Measurements from ENCODE around the gene DHX34.
"Not testable (repeated sequence)": the region's sequence is repeated elsewhere in the genome, so short reads cannot be mapped to it uniquely, and the experiment has no call there.

The DHX34 gene

DNA sequence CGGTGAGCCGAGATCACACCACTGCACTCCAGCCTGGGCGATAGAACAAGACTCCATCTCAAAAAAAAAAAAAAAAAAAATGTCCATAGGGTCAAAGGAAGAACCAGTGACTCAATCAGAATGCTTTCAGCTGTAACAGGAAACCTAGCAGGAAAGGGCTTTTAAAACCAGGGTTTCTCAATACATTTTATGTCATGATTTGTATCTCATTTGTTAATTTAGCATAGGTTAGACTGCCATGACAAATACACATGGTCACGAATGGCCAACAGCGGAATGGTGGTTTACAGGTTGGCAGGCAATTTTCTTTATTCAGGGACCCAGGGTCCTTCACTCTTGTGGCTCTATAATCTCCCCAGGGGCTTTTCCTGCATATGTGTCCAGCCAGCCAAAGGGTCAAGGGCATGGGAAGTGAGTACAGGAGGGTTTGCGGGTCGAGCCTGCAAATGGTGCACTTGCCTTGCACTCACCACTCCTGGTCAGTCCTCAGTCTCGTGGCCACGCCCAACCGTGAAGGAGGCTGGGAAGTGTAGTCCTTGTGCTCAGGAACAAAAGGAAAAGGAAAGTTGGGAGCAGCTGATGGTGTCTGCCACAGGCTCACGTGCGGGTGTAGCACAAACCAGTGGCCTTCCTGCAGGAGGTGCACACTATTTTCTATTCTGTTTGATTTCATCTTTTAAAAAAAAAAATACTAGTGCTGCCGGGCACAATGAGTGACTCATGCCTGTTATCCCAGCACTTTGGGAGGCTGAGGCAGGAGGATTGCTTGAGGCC lies 14.8 kb downstream of the DHX34 start:
- DNase-seq (ENCODE audit: low read depth): peak; percentile 70

- DNase-seq (ENCODE audit: low read depth): not testable (repeated sequence)
Observed at GRCh38 chr19:47365455-47365854, 16.3 kb downstream of the DHX34 start.

DNA sequence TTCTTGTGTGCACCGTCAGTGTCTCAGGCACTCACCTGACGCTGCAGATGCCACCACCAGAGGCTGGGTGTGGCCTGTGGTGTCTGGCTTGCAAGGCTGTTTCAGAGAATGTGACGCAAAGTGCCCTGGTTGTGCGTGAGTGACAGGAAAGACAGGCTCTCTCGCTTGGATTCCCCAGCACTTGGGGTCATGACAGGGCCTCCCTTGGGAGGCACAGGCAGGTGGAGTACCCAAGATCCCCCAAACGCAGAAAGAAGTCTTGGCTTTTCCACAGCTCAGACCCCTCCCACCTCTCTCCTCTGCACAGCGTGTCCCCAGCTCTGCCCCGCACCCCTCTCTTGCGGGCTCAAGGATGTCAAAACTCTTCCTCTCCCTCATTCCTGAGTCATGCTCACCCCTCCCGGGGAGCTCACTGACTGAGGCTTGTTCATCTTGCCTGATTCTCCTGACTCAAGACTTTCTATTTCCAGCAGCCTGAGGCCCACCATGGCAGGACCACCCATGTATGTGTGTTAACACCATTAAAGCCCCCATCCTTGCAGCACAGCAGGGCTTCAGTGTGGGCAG lies 21.0 kb downstream of the DHX34 start:
- DNase-seq (ENCODE audit: low read depth): peak; percentile 77

DNA sequence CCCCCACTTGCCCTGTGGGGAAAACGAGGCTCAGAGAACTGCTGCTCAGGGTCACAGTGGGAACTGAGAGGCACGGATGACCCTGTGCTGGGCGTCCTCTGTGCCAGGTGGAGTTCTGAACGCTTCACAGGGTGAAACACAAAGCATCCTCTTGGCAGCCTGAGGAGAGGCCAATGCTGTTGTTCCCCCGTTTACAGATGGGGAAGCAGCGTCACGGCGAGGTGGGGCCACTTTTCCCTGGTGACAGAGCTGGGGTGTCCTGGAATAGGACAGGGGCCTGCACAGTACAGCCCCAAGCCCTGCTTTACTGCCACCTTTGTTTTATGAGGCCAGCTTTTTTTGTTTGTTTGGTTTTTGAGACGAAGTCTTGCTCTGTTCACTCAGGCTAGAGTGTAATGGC lies 22.1 kb downstream of the DHX34 start:
- DNase-seq (ENCODE audit: low read depth): no peak

DNA sequence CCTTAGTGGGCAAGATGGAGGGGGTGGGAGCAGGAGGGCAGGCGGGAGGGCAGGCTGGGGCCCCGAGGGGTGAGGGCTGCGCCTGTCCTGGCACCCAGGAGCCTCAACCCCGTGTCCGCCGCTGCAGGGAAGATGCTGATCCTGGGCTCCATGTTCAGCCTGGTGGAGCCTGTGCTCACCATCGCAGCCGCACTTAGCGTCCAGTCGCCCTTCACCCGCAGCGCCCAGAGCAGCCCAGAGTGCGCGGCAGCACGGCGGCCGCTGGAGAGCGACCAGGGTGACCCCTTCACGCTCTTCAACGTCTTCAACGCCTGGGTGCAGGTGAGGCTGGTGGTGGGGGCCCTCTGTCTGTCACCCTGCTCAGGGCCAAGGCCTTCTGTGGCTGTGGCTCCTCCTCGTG lies 23.5 kb downstream of the DHX34 start:
- DNase-seq (ENCODE audit: low read depth): no peak

DNA sequence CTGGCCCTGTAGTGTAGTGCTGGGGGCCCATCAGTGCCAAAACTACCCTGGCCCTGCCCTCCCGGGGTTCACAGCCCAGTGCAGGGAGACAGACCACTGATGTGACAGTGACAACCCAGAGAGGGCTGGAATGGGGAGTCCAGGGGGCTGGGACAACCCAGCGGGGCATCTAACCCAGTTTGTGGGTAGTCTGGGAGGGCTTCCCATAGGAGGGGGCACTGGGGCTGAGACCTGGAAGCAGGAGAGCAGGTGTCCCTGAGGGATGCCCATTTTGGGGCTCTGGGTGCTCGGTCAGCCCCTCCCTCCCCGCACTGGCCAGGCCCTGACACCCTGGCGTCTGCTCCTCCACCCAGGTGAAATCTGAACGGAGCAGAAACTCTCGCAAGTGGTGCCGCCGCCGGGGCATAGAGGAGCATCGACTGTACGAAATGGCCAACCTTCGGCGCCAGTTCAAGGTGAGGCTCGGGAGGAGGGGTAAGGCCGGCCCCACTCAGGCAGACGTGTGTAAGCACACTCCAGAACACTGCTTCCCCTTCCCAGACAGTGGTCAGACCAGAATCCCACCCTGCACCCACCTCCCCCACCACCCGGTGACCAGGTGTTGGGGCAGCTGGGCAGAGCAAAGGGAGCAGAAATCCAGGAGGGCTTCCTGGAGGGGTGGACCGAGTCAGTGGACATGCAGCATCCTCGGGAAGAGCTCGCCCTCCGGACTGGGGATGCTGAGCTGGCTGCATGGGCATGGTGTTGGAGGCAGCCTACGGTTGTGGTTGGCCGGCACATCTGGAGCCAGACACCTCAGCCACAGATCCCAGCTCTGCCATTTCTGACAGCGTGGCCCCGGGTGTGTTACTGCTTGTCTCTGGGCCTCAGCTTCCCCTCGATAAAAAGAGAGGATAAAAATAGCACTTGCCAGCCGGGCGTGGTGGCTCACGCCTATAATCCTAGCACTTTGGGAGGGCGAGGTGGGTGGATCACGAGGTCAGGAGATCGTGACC lies 24.4 kb downstream of the DHX34 start:
- no peak for DNase-seq (ENCODE audit: low read depth)

GRCh38 chr19:47374876-47375693 lies 26.0 kb downstream of the DHX34 start:
- DNase-seq (ENCODE audit: low read depth): no peak

- DNase-seq (ENCODE audit: low read depth): no peak
Observed at GRCh38 chr19:47375694-47376588, 26.8 kb downstream of the DHX34 start.

- DNase-seq (ENCODE audit: low read depth): peak; percentile 25
Observed at GRCh38 chr19:47376589-47377144, 27.6 kb downstream of the DHX34 start.

DNA sequence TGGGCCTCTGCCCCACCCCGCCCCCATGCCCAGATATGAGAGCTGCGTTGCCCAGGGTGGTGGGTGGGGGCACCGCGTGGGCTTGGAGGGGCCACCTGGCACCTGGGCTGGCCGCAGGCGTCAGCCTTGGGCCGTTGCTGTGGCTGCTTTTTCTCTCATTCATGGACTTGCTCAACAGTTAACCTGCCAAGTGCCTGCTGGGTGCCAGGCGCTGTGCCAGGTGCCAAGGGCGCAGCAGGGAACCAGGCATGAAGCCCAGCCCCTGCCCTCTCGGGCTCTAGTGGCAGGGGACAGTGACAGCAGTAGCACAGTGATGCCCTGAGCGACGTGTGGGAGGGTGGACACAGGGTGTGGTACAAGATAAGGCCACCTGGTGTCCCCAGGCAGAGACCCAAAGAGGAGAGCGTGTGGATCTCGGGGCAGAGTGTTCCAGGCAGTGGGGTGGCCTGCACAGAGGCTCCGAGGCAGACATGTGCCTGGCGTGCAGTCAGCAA lies 28.1 kb downstream of the DHX34 start:
- no peak for DNase-seq (ENCODE audit: low read depth)

DNA sequence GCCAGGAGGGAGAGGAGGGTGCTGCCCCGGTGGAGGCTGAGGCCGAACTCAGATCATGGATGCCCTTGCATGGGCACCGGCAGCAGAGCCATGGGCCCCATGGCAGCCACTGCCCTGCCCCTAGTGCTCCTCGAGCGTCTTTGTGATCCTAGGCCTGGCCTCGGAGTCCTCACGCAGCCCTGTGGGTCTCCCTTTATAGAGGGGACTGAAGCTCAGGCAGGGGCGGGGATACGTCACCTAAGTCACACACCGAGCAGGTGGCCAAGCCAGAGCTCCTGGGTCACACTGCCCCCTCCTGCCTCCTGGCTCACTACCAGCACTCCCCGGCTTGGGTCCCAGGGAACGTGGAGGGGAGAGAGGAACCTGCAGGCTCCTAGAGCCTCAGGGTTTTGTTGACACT lies 28.7 kb downstream of the DHX34 start:
- no peak for DNase-seq (ENCODE audit: low read depth)

GRCh38 chr19:47378246-47378645 lies 29.1 kb downstream of the DHX34 start:
- no peak for DNase-seq (ENCODE audit: low read depth)

DNA sequence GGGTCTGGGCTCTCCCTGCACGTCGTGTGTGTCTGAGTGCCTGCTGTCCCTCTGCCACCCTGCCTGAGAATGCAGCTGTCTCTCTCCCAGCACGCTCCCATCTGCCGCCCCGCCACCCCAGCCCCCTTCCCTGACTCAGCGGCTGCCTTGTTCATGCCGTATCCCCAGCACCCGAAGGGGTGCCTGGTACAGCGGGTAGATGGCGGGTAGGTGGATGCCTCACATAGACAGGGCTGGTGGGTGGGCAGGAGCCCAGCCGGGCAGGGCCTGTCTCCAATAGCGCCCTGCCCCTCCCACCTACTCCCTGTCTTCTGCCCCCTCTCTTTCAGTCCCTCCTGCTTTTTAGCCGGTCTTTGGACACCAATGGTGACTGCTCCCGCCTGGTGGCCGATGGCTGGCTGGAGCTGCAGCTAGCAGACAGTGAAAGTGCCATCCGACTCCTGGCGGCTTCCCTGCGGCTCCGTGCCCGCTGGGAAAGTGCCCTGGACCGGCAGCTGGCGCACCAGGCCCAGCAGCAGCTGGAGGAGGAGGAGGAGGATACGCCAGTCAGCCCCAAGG lies 30.3 kb downstream of the DHX34 start:
- DNase-seq (ENCODE audit: low read depth): no peak

- no peak for DNase-seq (ENCODE audit: low read depth)
Observed at GRCh38 chr19:47380559-47380958, 31.4 kb downstream of the DHX34 start.

DNA sequence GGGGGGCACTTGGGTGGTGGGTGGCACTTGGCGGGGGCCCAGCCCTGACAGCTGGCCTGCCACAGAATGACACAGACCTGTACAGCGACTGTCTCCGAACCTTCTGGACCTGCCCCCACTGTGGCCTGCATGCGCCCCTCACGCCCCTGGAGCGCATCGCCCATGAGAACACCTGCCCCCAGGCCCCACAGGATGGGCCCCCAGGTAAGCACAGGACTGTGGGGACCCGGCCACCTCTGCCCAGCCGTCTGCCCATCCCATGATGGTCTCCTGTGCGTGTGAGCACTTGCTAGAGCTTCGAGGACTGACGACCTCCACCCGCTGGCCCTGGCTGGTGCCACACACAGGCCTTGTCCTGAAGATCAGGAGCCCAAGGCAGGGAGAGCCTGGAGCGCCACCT lies 32.0 kb downstream of the DHX34 start:
- DNase-seq (ENCODE audit: low read depth): no peak

DNA sequence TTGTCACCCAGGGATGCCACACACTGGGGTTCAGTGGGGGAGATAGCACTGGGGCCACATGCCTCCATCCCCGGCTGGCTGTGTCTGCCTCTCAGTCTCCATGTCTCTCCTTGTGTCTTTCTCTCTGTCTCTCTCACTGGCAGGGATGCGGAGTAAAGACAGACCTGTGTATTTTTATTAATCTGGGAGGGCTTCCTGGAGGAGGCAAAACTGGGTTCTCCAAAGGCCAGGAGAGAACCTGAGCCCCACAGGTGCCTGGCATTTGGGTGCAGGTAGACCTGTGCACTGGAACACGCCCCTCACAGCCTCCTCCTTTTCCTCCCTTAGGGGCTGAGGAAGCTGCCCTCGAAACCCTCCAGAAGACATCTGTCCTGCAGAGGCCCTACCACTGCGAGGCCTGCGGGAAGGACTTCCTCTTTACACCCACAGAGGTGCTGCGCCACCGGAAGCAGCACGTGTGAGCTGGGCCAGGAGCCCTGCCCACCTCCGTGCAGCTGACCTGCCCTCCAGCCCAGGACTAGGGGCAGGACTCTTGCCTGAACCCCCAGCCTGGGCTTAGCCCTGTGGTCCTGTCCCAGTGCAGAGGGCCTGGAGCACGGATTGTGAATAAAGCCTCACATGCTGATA lies 32.7 kb downstream of the DHX34 start:
- no peak for DNase-seq (ENCODE audit: low read depth)

- not testable (repeated sequence) for DNase-seq (ENCODE audit: low read depth)
Observed at GRCh38 chr19:47383890-47384289, 34.8 kb downstream of the DHX34 start.

GRCh38 chr19:47384533-47384932 lies 35.4 kb downstream of the DHX34 start:
- DNase-seq (ENCODE audit: low read depth): not testable (repeated sequence)

- DNase-seq (ENCODE audit: low read depth): not testable (repeated sequence)
Observed at GRCh38 chr19:47386582-47386981, 37.5 kb downstream of the DHX34 start.
